Stimulated activated CD4-positive, alpha-beta T cell treated with anti-CD3 and anti-CD28 coated beads, Interleukin-1b, Interleukin-23, amount 100 ng/mL, for 4 hours (primary cell): ENCODE results near the gene GLIPR1.
"Not testable (repeated sequence)": the region's sequence is repeated elsewhere in the genome, so short reads cannot be mapped to it uniquely, and the experiment has no call there.

ENCODE experiments used
- DNase-seq, 2 donors: peaks; one replicate each; pipeline ENCODE4 v3.0.0-alpha.2; 2020; ENCODE audit warnings: low read depth in 2 of 2

GLIPR1 gene

DNA sequence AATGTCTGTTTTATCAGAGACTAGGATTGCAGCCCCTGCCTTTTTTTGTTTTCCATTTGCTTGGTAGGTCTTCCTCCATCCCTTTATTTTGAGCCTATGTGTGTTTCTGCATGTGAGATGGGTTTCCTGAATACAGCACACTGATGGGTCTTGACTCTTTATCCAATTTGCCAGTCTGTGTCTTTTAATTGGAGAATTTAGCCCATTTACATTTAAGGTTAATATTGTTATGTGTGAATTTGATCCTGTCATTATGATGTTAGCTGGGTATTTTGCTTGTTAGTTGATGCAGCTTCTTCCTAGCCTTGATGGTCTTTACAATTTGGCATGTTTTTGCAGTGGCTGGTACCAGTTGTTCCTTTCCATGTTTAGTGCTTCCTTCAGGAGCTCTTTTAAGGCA lies 40.7 kb downstream of the GLIPR1 start:
- DNase-seq = not testable (repeated sequence)

DNA sequence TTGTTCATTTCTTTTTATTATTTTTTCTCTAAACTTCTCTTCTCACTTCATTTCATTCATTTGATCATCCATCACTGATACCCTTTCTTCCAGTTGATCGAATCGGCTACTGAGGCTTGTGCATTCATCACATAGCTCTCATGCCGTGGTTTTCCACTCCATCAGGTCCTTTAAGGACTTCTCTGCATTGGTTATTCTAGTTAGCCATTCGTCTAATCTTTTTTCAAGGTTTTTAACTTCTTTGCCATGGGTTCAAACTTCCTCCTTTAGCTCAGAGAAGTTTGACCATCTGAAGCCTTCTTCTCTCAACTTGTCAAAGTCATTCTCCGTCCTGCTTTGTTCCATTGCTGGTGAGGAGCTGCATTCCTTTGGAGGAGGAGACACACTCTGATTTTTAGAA lies 41.6 kb downstream of the GLIPR1 start:
- not testable (repeated sequence) for DNase-seq

DNA sequence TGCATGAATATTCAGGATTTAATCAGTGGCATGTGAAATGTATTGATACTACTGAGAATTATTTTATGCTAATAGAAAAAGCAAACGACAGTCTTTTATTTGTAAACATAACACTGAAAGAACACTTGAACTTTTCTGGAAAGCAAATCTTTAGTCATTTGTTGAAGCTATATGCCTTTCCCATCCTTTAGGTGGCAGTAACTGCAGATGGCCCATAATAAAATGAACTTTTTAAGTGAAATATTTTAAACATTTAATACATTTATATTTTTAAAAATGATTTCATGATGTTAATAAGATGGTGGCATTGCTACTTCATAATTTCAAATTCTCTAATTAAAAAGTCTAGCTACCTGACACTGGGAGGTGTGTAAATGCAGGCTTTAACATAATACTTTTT lies 44.7 kb downstream of the GLIPR1 start:
- no peak for DNase-seq

DNA sequence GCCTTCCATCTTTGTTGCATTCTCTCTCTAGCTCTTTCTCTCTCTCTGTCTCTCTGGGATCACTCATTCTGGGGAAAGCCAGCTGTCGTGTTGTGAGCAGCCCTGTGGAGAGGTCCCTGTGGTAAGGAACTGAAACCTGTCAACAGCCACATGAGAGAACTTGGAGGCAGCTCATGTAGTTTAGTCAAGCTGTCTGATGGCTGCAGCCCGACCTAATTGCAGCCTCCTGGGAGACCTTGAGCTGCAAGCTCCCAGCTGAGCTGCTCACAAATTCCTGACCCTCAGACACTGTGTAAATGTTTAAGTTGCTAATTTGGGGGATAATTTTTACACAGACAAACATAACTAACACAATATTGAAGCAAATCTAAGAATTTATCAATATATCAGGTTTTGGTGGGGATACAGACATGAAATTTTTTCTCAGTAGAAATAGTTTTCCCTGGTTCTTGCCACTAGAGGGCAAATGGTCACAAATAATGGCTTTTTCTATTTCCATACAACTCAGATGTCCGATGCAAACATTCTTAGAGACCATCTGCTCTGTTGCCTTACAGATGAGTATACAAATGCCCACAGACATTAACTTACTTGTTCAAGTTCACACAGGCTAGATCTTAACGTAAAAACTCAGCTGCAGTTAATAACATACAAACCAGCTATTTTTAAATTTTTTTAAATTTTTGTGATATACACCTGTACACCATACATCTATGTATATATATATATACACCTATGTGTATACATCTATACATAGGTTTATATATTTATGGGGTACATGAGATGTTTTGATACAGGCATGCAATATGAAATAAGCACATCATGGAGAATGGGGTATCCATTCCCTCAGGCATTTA lies 46.3 kb downstream of the GLIPR1 start:
- no peak for DNase-seq

DNA sequence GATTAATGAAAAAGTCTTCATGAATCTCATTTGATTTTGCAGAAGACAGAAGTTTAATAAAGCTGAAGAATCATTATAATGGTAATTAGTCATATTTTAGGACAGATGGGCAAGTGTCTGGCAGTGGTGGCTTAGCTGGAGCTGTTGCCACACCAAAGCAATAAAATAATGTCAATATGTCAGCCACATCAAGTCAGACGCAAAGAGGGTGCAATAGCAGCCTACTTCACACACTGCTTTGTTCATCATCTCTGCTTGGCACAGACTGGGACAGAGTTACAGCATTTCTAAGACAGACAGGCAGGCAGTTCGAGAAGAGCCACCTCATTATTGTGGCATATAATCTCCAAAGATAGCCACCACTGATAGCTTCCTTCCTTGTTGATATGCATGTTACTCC lies 47.7 kb downstream of the GLIPR1 start:
- no peak for DNase-seq

DNA sequence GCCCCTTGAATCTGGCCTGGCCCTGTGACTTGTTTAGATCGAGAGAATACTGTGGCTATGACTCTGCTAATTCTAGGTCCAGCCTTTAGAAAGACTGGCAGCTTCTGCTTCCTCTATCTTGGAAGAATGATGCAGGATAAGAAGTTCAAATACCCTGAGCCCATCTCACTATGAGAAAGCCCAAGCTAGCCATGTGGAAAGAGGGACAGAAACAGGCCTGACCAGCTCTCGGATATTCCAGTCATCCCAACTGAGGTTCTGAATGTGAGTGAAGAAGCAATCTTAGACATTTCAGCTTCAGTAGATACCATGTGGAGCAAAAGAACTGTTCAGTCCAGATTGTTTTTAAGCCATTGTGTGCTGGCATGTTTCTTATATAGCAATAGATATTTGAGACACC lies 48.1 kb downstream of the GLIPR1 start:
- DNase-seq = no peak

DNA sequence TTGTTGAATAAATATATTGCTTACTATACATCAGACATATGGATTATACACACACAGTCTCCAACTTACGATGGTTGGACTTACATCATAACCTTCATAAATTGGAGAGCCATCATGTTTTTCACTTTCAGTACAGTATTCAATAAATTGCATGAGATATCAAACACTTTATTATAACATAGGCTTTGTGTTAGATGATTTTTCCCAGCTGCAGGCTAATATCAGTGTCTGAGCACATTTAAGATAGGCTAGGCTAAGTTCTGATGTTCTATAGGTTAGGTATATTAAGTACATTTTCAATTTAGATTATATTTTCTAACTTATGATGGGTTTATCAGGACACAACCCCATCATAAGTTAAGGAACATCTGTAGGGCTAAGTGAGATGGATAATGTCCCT lies 48.8 kb downstream of the GLIPR1 start:
- no peak for DNase-seq

DNA sequence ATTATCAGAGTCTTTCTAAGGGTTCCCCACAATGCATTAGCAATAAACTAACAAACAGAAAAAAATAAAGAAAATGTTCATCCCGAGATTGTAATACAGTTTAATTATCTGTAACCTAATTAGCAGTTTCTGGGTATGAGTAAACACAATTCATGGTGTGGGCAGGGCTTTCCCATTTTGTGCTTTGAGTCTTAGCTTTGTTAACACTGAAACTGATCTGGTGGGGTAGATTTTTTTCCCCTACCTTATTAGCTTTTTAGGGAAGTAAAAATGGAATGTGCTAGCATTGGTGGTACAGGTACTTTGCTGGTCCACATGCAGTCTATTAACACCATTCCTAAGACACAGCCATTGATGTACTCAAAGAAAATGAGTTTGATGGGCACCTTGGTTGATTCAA lies 49.3 kb downstream of the GLIPR1 start:
- no peak for DNase-seq

DNA sequence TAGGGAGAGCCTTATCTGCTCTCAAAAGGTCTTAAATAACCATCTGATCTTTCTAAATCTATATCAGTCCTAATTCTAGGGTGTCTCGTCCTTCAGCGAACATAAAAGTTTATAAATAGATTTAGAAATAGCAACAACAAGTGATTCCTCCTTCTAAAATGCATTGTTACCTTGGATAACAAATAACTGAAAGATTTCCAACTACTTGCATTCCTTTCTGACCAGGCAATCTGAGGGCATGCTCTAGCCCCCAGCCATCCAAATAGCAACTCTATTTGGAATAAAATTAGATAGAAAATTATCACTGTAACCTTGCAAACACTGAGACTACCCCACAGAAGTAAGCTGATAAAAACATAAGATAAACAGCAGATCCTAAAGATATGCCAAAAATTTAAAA lies 52.7 kb downstream of the GLIPR1 start:
- no peak for DNase-seq

DNA sequence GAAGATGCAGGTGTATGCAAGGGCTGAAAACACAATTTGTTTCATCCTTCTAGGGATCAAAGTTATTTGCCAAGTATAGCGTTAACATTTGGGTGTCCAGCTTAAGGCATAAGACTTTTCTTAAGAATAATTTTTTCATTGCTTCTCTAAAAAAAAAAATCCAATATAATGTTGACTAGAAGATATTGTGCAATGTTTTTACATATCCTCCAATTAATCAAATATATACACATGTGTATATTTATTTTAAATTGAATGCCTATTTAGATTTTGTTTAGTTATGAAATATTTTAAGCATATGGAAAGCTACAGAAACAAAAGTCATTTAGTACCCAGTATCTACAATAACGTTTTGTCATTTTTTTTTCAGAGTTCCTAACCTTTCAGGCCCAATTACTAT lies 59.3 kb downstream of the GLIPR1 start:
- no peak for DNase-seq

DNA sequence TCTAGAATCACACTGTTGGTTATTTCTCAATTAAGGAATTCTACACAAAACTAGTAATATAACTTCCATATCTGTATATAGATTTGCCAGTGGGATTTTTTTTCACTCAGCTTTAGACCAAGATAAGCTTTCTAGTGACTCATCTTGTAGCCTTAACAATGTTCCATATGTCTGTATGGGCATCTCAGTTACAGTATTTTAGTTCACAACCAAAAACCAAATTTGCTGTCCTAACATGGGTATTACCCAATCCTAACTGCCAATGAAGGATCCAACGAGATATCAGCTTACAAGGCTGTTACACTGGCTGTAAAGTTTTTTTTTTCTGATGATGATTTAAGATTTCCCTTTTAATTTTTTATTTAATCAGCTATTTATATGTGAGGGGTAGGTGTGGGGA lies 62.4 kb downstream of the GLIPR1 start:
- no peak for DNase-seq

DNA sequence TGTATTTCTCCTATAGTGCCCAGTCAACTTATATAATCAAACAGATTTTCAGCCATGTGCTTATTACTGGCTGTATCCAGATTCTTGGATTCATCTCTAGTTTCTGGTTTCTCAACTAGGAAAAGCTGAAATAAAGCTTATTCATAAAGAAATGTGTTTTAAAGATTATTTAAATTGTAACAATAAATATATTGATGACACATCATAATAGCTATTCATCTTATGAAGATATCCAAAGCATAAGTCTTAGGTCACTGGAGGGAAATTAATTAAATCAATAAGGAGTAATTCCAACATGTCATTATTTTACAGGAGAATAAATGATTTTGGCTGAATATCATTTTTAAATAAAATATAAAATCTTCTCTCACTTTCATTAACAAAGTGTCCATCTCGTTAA lies 63.0 kb downstream of the GLIPR1 start:
- DNase-seq = no peak

DNA sequence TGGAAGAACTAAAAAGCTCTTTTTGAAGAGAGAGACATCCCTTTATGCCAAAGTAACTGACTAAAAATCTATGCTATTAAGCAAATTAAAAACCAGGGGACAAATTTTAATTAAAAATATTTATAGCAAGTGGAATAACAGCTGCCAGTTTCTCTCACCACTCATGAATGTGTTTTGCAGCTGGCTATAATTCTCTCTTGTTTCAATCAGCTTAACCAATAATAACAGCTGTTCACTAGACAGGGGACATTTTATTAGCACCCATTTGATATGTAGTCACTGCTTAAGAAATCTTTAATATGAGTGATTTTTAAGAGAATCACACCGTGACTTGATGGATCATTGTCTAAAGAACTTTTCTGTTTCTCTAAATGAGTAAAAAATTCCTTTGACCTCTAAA lies 65.1 kb downstream of the GLIPR1 start:
- no peak for DNase-seq

DNA sequence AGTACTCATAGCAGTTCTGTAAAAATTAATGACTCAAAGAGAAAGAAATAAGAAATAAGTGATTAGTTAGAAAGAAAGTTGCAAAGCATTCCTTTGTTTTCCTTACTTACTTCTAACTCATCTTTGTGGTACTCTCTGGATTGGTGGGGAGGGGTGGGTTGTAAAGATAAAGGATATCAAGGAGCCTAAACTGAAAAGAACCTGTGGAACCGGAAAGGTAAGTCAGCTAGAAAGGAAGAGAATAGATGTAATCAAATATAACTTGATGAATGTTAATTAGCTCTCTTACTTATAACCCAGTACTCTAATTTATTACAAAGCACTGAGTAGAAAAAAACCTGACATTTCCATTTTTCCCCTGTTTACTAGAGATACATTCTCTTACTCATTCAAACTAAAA lies 68.3 kb downstream of the GLIPR1 start:
- DNase-seq = no peak

DNA sequence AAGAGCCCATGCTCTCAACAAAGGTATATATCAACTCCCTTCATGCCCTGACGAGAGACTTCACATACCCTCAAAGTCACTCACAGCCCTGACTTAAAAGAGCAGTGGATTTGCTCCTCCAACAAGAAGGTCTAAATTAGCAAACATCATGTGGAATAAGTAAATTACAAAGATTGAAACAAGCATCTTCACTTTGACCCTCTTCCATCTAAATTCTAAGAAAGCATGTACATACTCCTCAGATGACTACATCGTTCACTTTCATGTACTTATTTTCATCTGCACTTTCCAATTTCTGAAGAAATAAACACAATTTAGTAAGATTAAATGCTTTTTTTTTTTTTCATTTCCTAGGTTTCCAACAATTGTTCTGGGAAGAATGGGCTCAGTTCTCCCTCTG lies 69.4 kb downstream of the GLIPR1 start:
- no peak for DNase-seq

DNA sequence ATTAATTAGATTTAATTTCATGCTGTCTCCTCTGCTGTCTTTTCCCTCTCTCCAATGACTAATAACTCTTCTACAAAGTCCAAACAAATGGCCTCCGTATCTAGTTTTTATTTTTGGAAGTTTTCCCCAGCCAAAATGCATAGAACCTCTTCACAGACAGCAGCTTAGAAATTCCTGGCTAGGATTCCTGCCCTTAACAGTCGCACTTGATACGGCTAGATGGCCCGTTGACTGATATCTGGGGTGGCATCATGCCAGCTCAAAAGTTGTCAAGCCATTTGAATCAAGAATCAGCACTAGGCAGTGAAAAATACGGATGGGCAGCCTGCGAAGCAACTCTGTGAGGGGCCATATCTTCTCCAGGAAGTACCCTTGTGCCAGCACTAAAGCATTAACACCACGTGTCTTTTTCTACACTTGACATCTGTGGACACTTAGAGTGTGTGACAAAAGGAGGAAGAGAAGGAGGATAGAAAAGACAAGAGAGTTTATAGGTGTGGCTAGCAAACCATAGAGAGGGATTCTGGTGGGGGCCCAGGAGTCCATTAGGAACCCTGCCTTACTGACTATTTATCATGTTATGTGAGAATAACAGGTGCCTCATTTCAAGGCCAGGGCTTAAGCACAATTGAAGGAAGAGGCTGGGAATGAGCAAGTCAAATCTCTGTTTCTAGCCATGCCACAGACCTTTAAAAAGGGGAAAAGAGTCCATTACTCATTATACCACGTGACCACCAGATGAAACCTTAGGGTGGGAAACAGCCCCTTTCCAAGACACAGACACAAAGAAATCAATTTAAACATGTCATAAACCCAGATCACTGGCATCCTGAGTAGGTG lies 70.1 kb downstream of the GLIPR1 start:
- no peak for DNase-seq

DNA sequence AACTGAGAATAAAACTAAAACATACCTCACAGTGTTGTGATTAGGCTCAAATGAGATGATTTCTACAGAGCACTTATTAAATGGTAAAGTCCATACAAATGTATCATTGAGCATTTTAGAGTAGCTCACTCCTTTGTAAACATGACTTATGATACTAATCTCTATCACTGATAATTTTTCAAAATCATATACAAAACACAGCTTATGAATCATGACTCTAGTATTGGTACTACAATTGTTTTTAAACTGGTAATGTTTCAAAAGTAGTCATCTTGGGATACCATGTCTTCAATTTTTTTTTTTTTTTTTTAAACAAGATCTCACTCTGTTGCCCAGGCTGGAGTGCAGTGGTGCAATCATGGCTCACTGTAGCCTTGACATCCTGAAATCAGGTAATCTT lies 70.9 kb downstream of the GLIPR1 start:
- no peak for DNase-seq

DNA sequence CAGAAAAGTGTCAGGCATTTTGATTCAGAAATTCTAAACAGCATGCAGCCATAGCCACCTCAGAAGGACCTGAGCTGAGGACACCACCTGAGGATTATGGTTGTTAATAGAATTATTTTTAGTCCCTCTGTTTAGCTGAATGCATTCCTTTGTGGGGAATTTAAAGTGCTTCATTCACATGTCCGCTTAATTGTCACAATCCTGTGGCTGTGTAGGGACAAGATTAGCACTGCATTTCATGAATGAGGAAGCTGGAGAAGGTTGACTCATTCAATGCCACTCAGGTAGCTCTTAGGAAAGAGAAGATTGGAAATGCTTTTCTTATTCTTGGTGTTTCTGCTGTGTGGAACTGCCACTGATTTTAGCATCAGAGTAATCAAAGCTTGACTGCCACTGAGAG lies 72.8 kb downstream of the GLIPR1 start:
- no peak for DNase-seq
